GM19238 (cell line): ENCODE data around the gene KLHL2.
"Not testable (repeated sequence)": the region's sequence is repeated elsewhere in the genome, so short reads cannot be mapped to it uniquely, and the experiment has no call there.

Experiments used
- DNase-seq: peaks from one replicate; pipeline ENCODE4 v3.0.0; 2011; ENCODE audit warnings: low spot score; ENCODE audit not compliant: insufficient read length

KLHL2 gene

GRCh38 chr4:165232623-165233433 lies 25.5 kb downstream of the KLHL2 start:
- not testable (repeated sequence) for DNase-seq

- no peak for DNase-seq
Measured at GRCh38 chr4:165234766-165235165, 27.4 kb downstream of the KLHL2 start.

GRCh38 chr4:165236852-165237251 lies 29.5 kb downstream of the KLHL2 start:
- DNase-seq = not testable (repeated sequence)

- not testable (repeated sequence) for DNase-seq
Measured at GRCh38 chr4:165238041-165238640, 30.8 kb downstream of the KLHL2 start.

GRCh38 chr4:165240761-165241160 lies 33.4 kb downstream of the KLHL2 start:
- DNase-seq = not testable (repeated sequence)

- not testable (repeated sequence) for DNase-seq
Measured at GRCh38 chr4:165244148-165244547, 36.8 kb downstream of the KLHL2 start.

GRCh38 chr4:165244587-165245186 lies 37.3 kb downstream of the KLHL2 start:
- DNase-seq = not testable (repeated sequence)

- DNase-seq = no peak
Measured at GRCh38 chr4:165248102-165248501, 40.7 kb downstream of the KLHL2 start.

GRCh38 chr4:165248904-165249303 lies 41.5 kb downstream of the KLHL2 start:
- not testable (repeated sequence) for DNase-seq

- DNase-seq = not testable (repeated sequence)
Measured at GRCh38 chr4:165254771-165255170, 47.4 kb downstream of the KLHL2 start.

GRCh38 chr4:165255439-165255838 lies 48.1 kb downstream of the KLHL2 start:
- DNase-seq = peak; percentile 6

GRCh38 chr4:165256074-165256659 lies 48.8 kb downstream of the KLHL2 start:
- not testable (repeated sequence) for DNase-seq

GRCh38 chr4:165259776-165260175 lies 52.4 kb downstream of the KLHL2 start:
- DNase-seq = not testable (repeated sequence)

- not testable (repeated sequence) for DNase-seq
Measured at GRCh38 chr4:165262306-165262705, 54.9 kb downstream of the KLHL2 start.

- not testable (repeated sequence) for DNase-seq
Measured at GRCh38 chr4:165263466-165263865, 56.1 kb downstream of the KLHL2 start.

- DNase-seq = not testable (repeated sequence)
Measured at GRCh38 chr4:165269931-165270330, 62.6 kb downstream of the KLHL2 start.

GRCh38 chr4:165273443-165273842 lies 66.1 kb downstream of the KLHL2 start:
- DNase-seq = not testable (repeated sequence)

GRCh38 chr4:165275357-165275756 lies 68.0 kb downstream of the KLHL2 start:
- not testable (repeated sequence) for DNase-seq

- DNase-seq = not testable (repeated sequence)
Measured at GRCh38 chr4:165279531-165279930, 72.2 kb downstream of the KLHL2 start.

- not testable (repeated sequence) for DNase-seq
Measured at GRCh38 chr4:165284697-165285096, 77.3 kb downstream of the KLHL2 start.

GRCh38 chr4:165286619-165287340 lies 79.4 kb downstream of the KLHL2 start:
- DNase-seq = not testable (repeated sequence)
